Central memory CD4-positive, alpha-beta T cell (primary cell): Measurements from ENCODE around the gene ARID1A.
"Not testable (repeated sequence)": the region's sequence is repeated elsewhere in the genome, so short reads cannot be mapped to it uniquely, and the experiment has no call there.

Experiments
- DNase-seq: peaks from one replicate; pipeline ENCODE4 v3.0.0; 2022

ARID1A gene

DNA sequence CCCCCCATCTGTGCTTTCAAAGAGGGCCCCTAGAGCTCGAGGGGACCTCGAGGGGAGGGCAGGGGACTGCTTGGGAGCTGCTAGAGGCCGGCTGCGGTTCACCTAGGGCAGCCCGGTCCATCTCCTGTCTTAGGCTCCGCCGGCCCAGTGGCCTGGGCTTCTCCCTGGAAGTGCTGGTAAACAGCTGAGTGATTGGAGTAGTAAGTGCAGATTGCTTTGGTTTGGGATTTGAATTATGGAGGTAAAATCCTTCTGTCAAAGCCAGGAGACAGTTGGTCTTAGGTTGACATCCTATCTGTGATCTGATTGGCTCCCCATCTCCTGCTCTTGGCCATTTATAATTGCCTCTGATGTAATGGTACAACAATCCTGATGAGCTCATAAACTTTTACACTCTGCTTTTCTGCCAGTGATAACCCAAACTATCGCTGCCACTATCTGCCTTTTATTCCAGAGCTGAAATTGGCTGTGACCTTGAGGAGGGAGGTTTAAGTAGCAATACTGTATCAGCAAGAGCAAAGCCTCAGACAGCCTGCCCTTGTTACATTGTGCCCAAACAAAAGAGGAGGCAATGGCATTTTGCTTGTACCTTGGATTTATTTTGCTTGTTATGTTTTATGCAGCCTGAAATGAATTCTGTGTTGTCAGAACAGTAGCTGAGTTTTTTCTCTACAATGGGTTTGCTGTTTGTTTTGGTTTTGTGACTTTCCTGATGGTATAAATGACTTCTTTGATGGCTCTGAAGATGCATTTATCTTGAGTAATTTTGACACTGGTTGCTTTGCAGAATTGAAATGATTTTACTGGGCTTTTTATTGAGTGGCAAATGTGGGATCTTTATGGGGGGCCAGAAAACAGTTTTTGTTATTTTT is 2.4 kb downstream of the ARID1A start:
- DNase-seq, result peak; percentile 68

DNA sequence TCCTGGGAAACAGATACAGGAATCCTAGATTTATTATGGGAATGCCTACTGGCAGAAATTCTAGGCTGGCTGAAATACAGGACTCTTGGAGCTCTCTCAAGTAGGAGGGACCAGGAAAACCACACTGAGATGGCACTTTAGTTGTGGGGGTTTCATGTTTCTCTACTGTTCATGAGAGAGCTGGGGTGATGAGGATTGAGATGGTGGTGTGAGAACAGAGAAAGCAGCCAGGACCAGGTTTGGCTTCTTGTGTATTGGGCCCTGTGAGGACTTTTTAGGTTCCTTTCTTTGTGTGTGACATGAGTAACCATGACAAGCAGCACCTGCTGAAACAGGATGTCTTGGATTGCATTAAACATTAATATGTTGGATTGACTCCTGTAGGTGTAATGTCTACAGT is 4.9 kb downstream of the ARID1A start:
- no peak for DNase-seq

- DNase-seq, result no peak
These were observed 5.6 kb downstream of the ARID1A start for GRCh38 chr1:26701266-26701994.

DNA sequence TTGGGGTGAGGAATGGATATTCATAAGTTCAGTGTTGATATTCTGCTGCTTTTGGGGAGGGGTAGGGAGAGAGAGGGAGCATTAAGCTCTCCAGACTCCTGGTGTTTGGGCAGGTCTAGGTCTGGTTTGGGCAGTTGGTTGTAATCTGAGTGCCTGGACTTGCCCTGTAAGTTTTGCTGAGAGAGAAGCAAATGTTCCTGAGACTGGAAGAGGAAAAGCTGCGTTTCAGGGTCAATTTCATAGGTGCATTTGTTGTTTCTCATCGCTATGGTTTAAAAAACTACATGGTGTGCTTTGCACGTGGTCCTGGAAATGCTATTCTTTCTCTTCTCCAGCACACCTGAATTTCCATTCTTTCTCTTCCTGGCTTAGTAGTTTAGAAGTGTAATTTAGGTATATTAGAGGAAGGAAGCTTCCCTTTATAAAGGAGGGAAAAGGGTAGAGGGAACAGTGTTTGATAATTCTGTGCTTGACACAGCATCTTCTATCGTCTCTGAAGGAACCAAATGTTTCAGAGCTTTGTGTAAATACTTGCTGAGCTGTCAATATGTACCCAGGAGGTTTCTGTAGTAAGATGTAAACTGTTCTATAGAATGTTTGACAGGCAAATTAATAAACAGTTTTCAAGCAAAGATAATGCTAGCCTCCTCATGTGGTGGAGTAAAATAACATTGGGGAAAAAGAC is 6.3 kb downstream of the ARID1A start:
- no peak for DNase-seq

DNA sequence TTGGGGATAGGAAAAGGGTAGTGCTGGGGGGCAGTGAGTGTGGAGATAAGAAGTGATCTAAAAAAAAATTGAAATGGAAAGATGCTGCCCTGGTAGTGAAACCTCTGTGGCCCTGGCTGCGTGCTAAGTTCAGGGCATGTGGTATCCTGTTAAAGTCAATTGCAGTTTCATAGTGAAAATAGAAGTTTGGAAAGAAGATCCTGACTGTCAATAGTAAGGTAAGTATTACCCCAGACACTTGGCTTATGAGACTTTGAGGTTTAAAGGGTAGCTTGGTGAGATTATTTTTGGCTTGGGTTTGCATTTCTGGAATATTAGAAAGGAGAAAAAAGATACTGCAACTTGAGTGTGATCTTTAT is 6.8 kb downstream of the ARID1A start:
- DNase-seq, result no peak

GRCh38 chr1:26703478-26703877 is 7.7 kb downstream of the ARID1A start:
- DNase-seq, result no peak

DNA sequence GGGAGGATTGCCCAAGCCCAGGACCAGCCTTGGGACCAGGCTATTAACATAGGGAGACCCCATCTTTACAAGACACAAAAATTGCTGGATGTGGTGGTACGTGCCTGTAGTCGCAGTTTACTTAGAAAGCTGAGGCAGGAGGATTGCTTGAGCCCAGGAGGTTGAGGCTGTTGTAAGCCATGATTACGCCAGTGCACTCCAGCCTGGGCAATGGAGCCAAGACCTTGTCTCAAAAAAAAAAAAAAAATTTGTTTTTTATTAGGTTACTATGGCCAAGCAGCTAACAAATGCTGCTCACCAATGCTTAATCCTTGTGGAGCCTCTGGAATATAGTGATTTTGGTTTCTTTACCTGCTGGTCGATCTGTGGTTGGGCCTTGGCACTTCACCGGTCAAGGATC is 8.8 kb downstream of the ARID1A start:
- no peak for DNase-seq

DNA sequence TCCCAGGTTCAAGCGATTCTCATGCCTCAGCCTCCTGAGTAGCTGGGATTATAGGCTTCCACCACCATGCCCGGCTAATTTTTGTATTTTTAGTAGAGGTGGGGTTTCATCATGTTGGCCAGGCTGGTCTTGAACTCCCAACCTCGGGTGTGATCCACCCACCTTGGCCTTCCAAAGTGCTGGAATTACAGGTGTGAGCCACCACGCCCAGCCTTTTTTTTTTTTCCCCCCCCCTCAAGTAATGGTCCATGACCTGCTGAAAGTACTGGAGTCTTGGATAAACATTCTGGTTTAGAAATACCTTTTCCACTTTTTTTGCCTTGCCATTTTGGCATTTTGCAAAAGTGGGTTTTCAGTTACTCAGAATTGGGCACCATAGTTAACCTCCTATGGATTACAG is 9.4 kb downstream of the ARID1A start:
- DNase-seq, result not testable (repeated sequence)

DNA sequence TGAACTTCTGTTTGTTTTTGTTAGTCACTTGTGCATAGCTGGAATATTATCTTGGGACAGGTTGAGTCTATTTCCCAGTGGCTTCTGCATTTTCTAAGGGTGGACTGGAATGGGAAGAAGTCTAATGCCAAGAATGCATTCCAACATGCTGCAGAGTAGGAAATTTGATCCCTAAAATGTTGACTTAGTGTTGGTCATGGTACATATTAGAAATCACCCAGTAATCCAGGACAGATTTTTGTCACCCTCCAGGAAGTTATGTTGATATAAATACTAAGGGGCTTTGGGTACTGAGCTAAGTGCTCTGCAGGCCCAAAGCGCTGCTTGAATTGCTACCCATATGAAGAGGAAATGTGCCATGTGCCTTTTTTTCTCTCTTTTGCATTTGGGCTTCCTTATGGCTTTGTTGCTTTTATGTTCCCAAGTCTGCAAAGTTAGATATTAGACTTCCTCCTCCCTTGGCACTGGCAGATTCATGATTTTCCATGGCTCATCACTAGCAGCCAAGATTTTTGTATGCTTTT is 10.0 kb downstream of the ARID1A start:
- no peak for DNase-seq

DNA sequence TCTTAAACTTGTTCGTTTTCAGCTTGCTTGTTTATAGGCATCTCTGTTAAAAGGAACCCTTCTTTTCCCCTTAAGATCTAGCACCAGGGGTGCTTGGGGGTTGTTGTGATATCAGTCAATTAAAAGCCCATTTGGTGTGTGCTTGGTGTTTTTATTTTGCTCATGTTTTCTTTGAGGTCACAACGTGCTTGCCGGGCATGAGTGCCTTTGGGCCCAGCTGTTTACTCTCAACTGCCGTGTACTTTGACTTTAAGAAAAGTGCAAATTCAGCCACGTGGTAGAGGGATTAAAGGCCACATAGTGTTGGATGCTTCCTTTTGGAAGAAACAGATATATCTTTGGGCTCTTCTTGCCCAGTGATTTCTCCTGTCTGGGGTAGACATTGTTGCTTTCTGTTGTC is 10.5 kb downstream of the ARID1A start:
- DNase-seq, result no peak

DNA sequence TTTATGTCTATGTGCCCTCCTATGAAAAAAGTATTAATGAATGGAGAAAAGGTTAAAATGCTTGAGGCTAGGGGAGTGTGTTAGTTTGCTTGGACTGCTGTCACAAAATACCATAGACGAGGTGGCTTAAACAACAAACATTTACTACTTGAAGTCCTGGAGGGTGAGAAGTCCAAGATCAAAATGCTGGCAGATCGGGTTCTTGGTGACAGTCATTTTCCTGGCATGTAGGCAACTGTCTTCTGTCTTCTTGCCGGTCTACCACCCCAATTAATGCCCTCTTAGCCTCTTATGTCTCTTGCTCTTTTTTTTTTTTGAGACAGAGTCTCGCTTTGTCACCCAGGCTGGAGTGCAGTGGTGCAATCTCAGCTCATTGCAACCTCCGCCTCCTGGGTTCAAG is 15.0 kb downstream of the ARID1A start:
- no peak for DNase-seq

- DNase-seq, result no peak
These were observed 16.0 kb downstream of the ARID1A start for GRCh38 chr1:26711777-26712176.

- no peak for DNase-seq
These were observed 21.2 kb downstream of the ARID1A start for GRCh38 chr1:26717017-26717491.

GRCh38 chr1:26719205-26719604 is 23.4 kb downstream of the ARID1A start:
- DNase-seq, result no peak

DNA sequence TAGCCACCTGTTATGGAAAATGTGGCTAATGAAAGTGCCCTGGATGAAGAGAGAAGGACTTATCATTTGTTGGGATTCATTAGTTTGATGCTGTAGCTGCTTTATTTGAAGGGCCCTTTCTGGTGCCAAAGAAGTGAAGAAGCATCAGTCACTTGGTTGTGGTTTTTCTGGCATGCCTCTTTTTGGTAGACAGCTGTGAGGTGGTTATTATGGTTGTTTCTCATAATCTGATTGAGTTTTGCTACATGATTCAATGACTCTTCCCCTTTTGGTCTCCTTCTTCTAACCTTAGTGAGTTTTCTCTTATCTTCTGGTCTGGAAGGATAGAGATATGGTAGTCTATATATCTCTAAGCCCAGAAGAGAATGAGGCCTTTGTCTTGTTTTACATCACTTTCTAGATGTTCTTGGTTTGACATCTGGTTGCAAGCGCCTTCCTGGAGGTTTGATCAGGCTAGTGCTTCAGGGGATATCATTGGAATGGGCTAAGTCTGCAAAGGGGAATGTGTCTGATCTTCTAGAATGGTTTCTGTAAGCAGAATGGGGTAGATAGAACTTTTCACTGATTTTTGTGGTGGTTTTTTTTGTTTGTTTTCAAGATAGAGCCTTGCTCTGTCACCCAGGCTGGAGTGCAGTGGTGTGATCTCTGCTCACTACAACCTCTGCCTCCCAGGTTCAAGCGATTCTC is 26.0 kb downstream of the ARID1A start:
- peak; percentile 28 for DNase-seq

DNA sequence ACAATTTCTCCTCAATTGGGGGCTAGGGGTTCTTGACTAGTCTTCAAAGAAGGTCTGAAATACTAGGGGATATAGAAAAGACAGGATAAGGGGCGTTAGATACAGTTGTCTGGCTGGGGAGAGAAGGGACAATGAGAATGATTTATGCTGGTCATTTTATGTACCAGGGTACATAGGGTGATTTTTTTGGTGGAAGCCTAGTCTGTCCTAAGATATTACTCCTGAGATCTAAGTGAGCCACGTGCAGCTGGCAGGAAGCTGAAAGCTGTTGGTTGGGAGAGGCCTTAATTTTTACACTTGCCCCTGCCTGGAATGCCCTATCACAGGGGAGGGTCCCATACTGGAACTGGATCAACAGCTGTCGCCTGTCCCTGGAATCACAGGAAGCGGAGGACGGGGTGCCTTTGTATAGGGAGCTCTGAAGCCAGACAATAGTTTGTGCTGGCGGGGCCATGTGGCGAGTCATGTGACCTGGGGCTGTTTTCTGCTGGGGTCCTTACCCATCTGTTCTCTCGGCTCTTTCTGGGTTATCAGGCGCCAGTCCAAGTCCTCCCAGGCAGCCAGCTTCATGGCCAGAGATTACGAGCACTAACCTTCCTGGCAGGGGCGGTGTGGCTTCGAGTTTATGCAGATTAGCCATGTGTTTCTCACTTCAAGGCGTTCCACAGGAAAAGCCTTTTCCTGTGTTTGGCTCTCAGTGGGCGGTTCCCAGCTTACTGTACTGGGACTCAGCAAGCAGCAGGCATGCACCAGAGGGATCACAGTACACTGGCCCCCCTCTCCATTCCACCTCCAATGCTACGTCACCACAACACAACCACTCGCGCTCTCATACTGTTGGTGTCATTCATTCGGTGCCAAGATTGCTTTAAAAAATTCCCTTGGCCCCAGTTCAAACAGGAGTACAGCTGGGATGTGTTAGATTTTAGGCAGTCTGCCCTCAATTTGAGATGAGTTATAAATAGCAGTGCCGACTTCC is 27.5 kb downstream of the ARID1A start:
- DNase-seq, result peak; percentile 38

GRCh38 chr1:26724118-26724517 is 28.3 kb downstream of the ARID1A start:
- no peak for DNase-seq

DNA sequence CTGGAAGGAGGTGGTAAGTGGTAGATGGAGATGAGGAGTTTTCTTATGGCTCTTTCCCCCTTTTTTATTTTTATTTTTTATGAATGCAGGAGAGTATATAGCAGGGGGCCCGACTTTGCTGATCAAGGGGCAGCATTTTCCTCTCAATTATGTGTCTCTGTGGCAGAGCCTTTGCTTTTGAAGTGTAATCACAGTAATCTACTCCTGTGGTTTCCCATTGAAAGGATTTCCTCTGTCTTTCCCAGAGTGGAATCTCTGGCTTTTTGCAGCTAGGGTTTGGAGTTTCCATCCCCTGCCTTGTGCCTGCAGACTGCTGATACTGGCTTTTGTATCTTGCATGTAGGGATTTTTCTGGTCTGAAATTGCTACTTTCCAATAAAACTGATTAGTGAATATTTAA is 29.1 kb downstream of the ARID1A start:
- DNase-seq, result no peak

- not testable (repeated sequence) for DNase-seq
These were observed 30.1 kb downstream of the ARID1A start for GRCh38 chr1:26725904-26726303.

DNA sequence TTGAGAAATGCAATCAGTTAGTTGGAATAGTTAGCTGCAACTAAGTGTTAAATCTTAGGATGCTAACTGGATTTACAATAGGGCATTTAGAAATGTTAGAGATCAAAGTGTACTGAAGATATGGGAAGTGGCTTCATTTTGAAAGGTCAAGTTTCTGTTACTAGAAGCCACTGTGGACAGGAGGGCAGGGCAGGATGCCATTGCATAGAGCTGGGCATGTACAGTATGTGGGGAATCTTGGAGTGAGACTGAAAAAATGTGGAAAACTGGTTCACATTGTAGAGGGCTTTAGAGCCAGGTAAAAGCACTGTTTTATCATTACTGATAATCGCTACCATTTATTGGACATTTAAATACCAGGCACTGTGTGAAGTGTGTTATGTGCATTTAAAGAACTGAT is 31.0 kb downstream of the ARID1A start:
- DNase-seq, result no peak

- DNase-seq, result no peak
These were observed 31.7 kb downstream of the ARID1A start for GRCh38 chr1:26727476-26727875.
